ENCODE data around the gene GPR87.
A peak's percentile ranks its signal among the peaks of the same experiment; 100 is the strongest.

Gene GPR87

GRCh38 chr3:151315136-151315535 is 1.5 kb downstream of the GPR87 start:
- no peak for DNase-seq

- no peak for DNase-seq
Measured at GRCh38 chr3:151314593-151314992, 2.0 kb downstream of the GPR87 start.

DNA sequence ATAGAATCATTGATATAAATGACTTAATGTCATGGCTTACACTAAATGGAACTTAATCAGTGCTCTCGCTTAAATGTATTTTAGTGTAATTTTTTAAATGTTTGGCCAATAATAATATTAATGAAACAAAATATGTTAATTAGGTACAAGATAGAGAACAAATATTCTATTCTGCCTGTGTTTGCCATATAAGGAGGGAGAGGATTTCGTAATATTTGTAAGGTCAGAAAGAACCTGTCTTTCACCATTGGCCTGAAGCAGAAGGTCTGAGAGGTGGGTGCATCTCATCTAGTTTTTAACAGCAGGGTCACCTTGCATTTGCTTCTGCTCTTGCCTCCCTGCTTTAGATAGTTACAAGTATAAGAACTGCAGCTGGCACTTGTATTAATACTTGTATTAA is 2.5 kb downstream of the GPR87 start:
- no peak for DNase-seq

- DNase-seq, result no peak
Measured at GRCh38 chr3:151312972-151313371, 3.6 kb downstream of the GPR87 start.

GRCh38 chr3:151309566-151309965 is 7.1 kb downstream of the GPR87 start:
- DNase-seq, result no peak

DNA sequence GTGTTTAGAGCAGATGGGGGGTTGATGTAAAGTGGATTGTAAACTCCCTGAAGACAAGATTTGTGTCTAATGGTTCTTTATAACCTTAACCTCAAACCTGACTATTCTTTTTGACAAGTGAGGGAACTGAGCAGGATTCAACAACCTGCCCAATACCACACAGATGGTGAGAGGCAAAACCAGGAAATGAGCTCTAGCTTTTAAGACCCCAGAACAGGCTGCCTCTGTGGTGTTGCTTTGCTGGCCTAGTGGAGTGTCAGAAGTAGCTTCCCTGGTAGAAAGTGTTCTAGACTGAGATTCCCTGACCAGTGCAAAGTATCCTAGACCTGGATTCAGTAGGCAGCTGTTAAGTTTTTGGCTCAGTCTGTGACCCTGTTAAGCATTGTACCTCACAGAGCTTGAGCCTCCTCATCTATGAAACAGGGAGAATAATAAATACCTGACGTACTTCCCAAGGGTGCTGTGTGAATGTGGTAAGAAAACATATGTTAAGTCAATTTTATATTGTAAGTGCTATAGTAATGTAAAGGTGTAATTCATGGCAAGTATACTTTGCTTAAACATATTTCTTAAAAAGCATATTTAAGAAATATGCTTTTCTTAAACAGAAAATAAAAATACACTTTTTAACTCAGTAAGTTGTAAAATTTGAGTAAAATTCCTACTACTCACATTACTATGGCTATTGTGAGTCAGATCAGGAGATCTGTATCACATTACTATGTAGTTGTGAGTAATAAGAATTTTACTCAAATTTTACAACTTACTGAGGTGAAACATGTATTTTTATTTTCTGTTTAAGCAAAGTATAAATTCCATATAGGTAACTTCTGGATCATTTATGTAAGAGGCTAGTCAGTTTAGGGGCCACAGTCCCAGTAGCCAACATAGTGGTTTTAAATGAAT is 8.8 kb downstream of the GPR87 start:
- DNase-seq, result no peak

DNA sequence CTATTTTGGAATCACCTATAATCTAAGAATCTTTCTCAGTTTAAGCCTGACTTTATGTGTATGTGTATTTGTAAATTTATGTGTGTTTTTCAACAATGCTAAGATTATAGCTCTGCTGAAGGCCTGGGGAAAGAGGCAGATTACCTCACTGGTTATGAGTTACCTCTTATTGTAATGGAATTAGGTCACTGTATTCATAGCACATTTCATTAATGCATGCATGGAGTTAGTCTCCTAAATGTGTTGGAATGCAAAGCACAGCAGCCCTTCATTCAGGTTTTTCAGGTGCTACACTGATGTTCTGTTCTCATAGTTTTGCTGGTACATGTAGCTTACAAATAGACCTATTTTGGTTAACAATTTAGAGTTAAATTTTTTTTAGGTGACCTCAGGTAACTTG is 9.5 kb downstream of the GPR87 start:
- no peak for DNase-seq

- no peak for DNase-seq
Measured at GRCh38 chr3:151306168-151306810, 10.3 kb downstream of the GPR87 start.

DNA sequence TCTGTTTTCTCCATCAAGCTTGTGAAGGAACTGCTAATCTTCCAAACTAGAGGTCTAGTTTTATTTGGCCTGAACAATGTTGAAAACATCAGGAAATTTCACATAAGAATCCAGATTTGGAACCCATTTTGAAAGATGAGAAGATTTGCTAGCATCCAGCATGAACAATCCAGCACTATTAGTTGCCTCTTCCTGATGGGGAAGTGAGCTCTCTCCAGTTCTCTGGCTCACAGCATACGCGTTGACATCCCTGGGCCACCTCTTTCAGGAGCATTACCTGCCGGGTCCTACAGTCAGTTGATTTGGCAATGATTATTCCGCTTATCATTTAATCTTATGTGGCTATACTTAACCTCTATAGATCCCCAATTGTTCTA is 10.9 kb downstream of the GPR87 start:
- DNase-seq, result no peak

GRCh38 chr3:151305060-151305774 is 11.4 kb downstream of the GPR87 start:
- DNase-seq, result peak; percentile 31

DNA sequence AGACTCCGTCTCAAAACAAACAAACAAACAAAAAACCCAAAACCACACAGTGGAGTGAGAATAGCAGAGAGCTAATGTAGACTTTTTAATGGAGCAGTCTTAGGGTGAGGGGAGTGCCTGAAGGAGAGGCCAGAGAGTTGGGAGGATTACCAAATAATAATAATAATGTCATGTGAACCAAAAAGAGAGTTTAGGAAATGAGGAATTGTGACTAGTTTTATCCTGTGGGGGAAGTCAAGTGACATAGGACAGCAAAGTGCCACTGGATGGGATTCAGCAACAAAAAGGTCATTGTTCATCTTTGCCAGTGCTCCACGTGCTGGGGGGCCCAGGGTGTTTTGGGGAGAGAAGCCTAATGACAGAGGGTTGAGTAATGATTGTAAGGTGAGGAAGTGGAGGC is 12.9 kb downstream of the GPR87 start:
- no peak for DNase-seq

GRCh38 chr3:151301787-151302186 is 14.8 kb downstream of the GPR87 start:
- no peak for DNase-seq

DNA sequence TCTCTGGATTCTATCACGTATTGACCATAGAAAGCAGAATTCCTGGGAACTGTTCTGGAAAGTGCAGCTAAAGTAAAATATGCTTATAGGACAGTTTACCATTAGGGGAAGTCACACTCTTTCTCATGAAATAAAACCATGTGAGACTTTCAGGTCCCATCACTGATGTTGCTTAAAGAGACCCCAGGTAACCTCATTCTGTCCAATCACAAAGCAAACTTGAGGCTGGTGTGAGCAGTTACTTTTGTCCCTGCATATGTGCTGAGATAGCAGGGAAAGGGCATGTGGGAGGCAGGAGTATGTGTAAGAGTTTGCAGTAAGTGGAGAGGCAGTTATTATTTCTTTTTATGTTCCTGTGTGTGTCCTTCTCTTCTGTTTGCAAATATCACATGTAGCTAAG is 16.1 kb downstream of the GPR87 start:
- no peak for DNase-seq

DNA sequence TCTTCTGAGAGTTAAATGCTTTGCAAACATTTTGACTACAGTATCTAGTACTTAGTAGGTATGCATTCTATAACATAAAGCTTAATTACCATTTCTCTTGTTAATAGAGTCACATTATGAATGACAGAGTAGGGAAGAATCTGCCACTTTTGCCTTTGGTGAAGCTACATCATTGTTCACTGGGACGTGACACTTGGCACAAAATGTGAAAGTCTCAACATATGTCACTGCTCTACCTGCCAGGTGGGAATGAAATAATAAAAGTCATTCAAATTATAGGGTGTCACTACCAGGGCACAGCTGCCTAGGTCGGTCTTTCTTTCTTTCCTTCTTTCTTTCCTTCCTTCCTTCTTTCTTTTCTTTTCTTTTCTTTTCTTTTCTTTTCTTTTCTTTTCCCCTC is 17.6 kb downstream of the GPR87 start:
- no peak for DNase-seq

GRCh38 chr3:151297429-151297828 is 19.2 kb downstream of the GPR87 start:
- no peak for DNase-seq

- no peak for DNase-seq
Measured at GRCh38 chr3:151296226-151296625, 20.4 kb downstream of the GPR87 start.

DNA sequence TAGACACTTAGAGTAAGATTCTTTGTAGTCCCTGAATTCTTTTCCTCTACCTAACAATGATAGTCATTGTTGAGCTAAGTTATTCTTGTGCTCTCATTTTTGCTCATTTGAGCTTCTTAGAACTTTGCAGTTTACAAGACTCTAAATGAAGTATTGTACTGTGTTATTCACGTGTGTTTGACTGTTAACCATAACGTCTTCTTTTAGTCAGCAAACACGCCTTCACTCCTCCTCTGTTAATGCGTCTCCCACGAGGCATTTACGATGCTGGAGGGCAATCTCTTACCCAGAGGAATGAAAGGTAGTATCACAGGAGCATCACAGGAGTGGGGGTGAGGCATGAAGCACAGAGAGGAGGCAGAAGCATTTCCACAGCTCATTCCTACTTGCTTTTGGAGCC is 23.5 kb downstream of the GPR87 start:
- no peak for DNase-seq

DNA sequence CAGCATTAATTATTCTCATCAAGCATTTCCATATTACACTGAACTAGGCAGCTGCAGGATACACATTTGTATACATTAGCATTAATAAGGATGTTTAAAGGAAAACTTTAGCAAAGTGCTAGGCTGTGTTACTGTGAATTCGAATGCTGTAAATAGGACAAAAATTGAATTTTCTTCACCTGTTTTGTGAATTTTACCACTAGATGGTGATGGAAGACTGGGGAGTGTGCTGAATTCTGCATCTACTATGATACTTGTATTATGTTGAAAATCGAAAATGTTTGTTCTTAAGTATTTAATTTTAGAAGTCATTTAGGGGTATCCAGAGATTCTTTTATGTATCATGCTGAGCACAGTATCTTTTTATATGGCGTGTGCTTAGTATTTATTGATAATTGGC is 25.9 kb downstream of the GPR87 start:
- no peak for DNase-seq

GRCh38 chr3:151289445-151289844 is 27.2 kb downstream of the GPR87 start:
- no peak for DNase-seq

DNA sequence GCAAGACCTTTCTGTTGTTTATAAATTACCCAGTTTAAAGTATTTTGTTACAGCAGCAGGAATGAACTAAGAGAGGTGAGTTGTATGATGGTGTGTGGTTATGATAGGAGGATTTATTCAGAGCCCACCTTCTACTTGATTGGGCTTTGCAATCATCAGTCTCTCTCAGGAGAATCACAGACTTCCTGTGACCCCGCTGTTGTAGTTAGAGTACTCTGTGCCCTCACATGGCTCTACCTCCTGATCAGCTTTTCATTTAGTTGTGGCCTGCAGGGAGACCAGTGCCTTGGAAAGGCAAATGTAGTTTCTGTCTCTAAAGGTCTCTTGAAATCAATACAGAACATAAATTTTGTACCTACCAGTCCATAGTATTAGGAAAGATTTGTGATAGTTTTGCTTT is 30.7 kb downstream of the GPR87 start:
- no peak for DNase-seq

GRCh38 chr3:151283907-151284461 is 32.6 kb downstream of the GPR87 start:
- no peak for DNase-seq

DNA sequence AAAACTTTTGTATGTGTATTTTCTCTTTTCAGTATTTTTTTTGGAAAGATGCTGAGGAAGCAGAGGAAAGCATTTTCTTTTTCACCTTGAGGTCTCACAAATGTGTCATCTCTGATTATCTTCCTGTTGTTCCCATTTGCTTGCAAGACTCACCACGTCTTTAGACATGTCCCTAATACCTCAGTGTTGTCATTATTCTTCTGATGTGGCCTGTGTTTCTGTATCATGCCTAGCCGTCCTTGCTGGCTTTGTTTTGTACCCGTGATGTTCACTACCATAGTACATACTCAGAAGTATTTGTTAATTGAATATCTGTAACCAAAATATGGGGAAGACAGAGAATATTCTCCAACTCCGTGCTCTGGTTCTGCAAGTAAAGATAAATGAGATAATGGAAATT is 33.2 kb downstream of the GPR87 start:
- DNase-seq, result no peak

GRCh38 chr3:151282921-151283320 is 33.7 kb downstream of the GPR87 start:
- DNase-seq, result no peak

All from stimulated activated CD4-positive, alpha-beta T cell treated with anti-CD3 and anti-CD28 coated beads, Interleukin-1b, Interleukin-23, amount 100 ng/mL, for 48 hours (primary cell).